ENCODE data around the gene PDGFD.
A peak's percentile ranks its signal among the peaks of the same experiment; 100 is the strongest.

Gene PDGFD

GRCh38 chr11:104145062-104145461, 18.9 kb downstream of the PDGFD start:
- DNase-seq (ENCODE audit: low read depth) = no peak

GRCh38 chr11:104142698-104143097, 21.2 kb downstream of the PDGFD start:
- no peak for DNase-seq (ENCODE audit: low read depth)

- DNase-seq (ENCODE audit: low read depth) = no peak
Measured at GRCh38 chr11:104136861-104137260, 27.1 kb downstream of the PDGFD start.

- DNase-seq (ENCODE audit: low read depth) = peak; percentile 14
Measured at GRCh38 chr11:104134745-104135144, 29.2 kb downstream of the PDGFD start.

GRCh38 chr11:104130161-104130560, 33.8 kb downstream of the PDGFD start:
- no peak for DNase-seq (ENCODE audit: low read depth)

- DNase-seq (ENCODE audit: low read depth) = no peak
Measured at GRCh38 chr11:104129145-104129544, 34.8 kb downstream of the PDGFD start.

GRCh38 chr11:104127828-104128227, 36.1 kb downstream of the PDGFD start:
- DNase-seq (ENCODE audit: low read depth) = no peak

GRCh38 chr11:104126464-104126863, 37.5 kb downstream of the PDGFD start:
- DNase-seq (ENCODE audit: low read depth) = no peak

GRCh38 chr11:104124979-104125378, 39.0 kb downstream of the PDGFD start:
- no peak for DNase-seq (ENCODE audit: low read depth)

GRCh38 chr11:104122836-104123235, 41.1 kb downstream of the PDGFD start:
- DNase-seq (ENCODE audit: low read depth) = no peak

GRCh38 chr11:104122011-104122635, 41.8 kb downstream of the PDGFD start:
- DNase-seq (ENCODE audit: low read depth) = no peak

GRCh38 chr11:104120493-104121137, 43.3 kb downstream of the PDGFD start:
- DNase-seq (ENCODE audit: low read depth) = no peak

GRCh38 chr11:104118105-104118744, 45.7 kb downstream of the PDGFD start:
- no peak for DNase-seq (ENCODE audit: low read depth)

GRCh38 chr11:104113541-104113940, 50.4 kb downstream of the PDGFD start:
- no peak for DNase-seq (ENCODE audit: low read depth)

GRCh38 chr11:104106136-104106754, 57.7 kb downstream of the PDGFD start:
- DNase-seq (ENCODE audit: low read depth) = peak; percentile 79

GRCh38 chr11:104105155-104105554, 58.8 kb downstream of the PDGFD start:
- DNase-seq (ENCODE audit: low read depth) = peak; percentile 26

GRCh38 chr11:104104664-104105063, 59.3 kb downstream of the PDGFD start:
- DNase-seq (ENCODE audit: low read depth) = no peak

GRCh38 chr11:104104201-104104600, 59.7 kb downstream of the PDGFD start:
- no peak for DNase-seq (ENCODE audit: low read depth)

- DNase-seq (ENCODE audit: low read depth) = no peak
Measured at GRCh38 chr11:104098555-104098954, 65.4 kb downstream of the PDGFD start.

- no peak for DNase-seq (ENCODE audit: low read depth)
Measured at GRCh38 chr11:104098132-104098531, 65.8 kb downstream of the PDGFD start.

GRCh38 chr11:104096900-104097299, 67.0 kb downstream of the PDGFD start:
- DNase-seq (ENCODE audit: low read depth) = no peak

- no peak for DNase-seq (ENCODE audit: low read depth)
Measured at GRCh38 chr11:104095791-104096190, 68.2 kb downstream of the PDGFD start.

- peak; percentile 10 for DNase-seq (ENCODE audit: low read depth)
Measured at GRCh38 chr11:104094576-104094975, 69.4 kb downstream of the PDGFD start.

Data from GM04503 (cell line).